ENCODE results near the gene PGD. TPM values are rescaled to one million over a fixed set of nuclear protein-coding genes. Genes with fewer than 3 reads are reported as not detected.
A peak's percentile ranks its signal among the peaks of the same experiment; 100 is the strongest.

Gene PGD
- total and polyA plus RNA-seq, 2 of the 13 experiments (the other 11 are each of a cell fraction or from before 2014, with no cell fraction given): 64.8 to 210 TPM

- TF ChIP-seq ZNF124 (CRISPR knock-in tag; IDR thresholded peaks at IDR 0.05): peak; percentile 87; the same call in 1 of the 2 replicates
- no peak for TF ChIP-seq ZNF432 (CRISPR knock-in tag; IDR thresholded peaks at IDR 0.05; ENCODE audit: borderline replicate concordance)
- TF ChIP-seq HNF4A (CRISPR knock-in tag; IDR thresholded peaks at IDR 0.05): peak; percentile 58
- TF ChIP-seq ZNF780A (CRISPR knock-in tag; IDR thresholded peaks at IDR 0.05): peak; percentile 98
- peak; percentile 89; the same call in 1 of the 2 replicates for TF ChIP-seq ZNF224 (CRISPR knock-in tag; IDR thresholded peaks at IDR 0.05)
- TF ChIP-seq ZNF563 (CRISPR knock-in tag; IDR thresholded peaks at IDR 0.05): peak; percentile 87
- TF ChIP-seq SOX6 (IDR thresholded peaks at IDR 0.05): no peak
- TF ChIP-seq SOX6 (CRISPR knock-in tag; IDR thresholded peaks at IDR 0.05): peak; percentile 62; the same call in 1 of the 2 replicates
- TF ChIP-seq DMTF1 (CRISPR knock-in tag; IDR thresholded peaks at IDR 0.05): peak; percentile 73; the same call in 1 of the 2 replicates
- TF ChIP-seq ZNF577 (CRISPR knock-in tag; IDR thresholded peaks at IDR 0.05; ENCODE audit: borderline replicate concordance, low read depth): no peak
- peak; percentile 26 for TF ChIP-seq PITX1 (CRISPR knock-in tag; IDR thresholded peaks at IDR 0.05)
- TF ChIP-seq ZNF280D (CRISPR knock-in tag; IDR thresholded peaks at IDR 0.05): no peak
- TF ChIP-seq NONO (IDR thresholded peaks at IDR 0.05): no peak
- TF ChIP-seq NONO (CRISPR knock-in tag; conservative IDR thresholded peaks at IDR 0.05): peak; percentile 99
- TF ChIP-seq SAP130 (CRISPR knock-in tag; IDR thresholded peaks at IDR 0.05; ENCODE audit: low read depth): peak; percentile 96
- peak; percentile 70; the same call in 1 of the 2 replicates for TF ChIP-seq TGIF2 (CRISPR knock-in tag; IDR thresholded peaks at IDR 0.05)
- peak; percentile 59; the same call in 1 of the 2 replicates for TF ChIP-seq ETV6 (CRISPR knock-in tag; conservative IDR thresholded peaks at IDR 0.05)
- TF ChIP-seq SMC3 (IDR thresholded peaks at IDR 0.05; ENCODE audit: low read length): peak; percentile 53; the same call in 1 of the 2 replicates
- TF ChIP-seq DPF2 (CRISPR knock-in tag; IDR thresholded peaks at IDR 0.05; ENCODE audit: borderline replicate concordance, low read depth): no peak
- peak; percentile 100 for TF ChIP-seq TFDP1 (CRISPR knock-in tag; IDR thresholded peaks at IDR 0.05; ENCODE audit: borderline replicate concordance)
- TF ChIP-seq ZNF768 (CRISPR knock-in tag; IDR thresholded peaks at IDR 0.05): 0 out of 2 replicates have a peak, but pooled peaks have one; percentile 32
- TF ChIP-seq PHF8 (CRISPR knock-in tag; IDR thresholded peaks at IDR 0.05): peak; percentile 92
Measured at GRCh38 chr1:10430216-10431069, 31.6 kb downstream of the PGD start, which contains the start of gene CENPS (continued).
